Neural progenitor cell (in vitro differentiated cells): ENCODE data around the gene ZNF488. TPM values are rescaled to one million over a fixed set of nuclear protein-coding genes. Genes with fewer than 3 reads are reported as not detected.

Experiments
- DNase-seq: peaks from one replicate; pipeline ENCODE4 v3.0.0-alpha.2; 2016; ENCODE audit warnings: low spot score
- H2AFZ ChIP-seq: fragments of 200-600 bp; sonication (generic); replicated peaks from 2 replicates; pipeline ENCODE4 v1.6.1; 2016; ENCODE audit warnings: antibody characterized with exemption
- H3F3A ChIP-seq: fragments of 200-600 bp; sonication (generic); 2 replicates; pipeline ENCODE4 v1.6.1; 2016; ENCODE audit warnings: antibody characterized with exemption, low read depth
- H3K27ac ChIP-seq: fragments of 200-600 bp; sonication (generic); 2 replicates; pipeline ENCODE4 v1.5.1; 2016; ENCODE audit warnings: mild to moderate bottlenecking
- H3K27me3 ChIP-seq: fragments of 200-600 bp; sonication (generic); 2 replicates; pipeline ENCODE4 v1.6.1; 2016; ENCODE audit warnings: mild to moderate bottlenecking, moderate library complexity
- H3K36me3 ChIP-seq: fragments of 200-600 bp; sonication (generic); 2 replicates; pipeline ENCODE4 v1.5.1; 2016
- H3K4me1 ChIP-seq: fragments of 200-600 bp; sonication (generic); 2 replicates; pipeline ENCODE4 v1.6.1; 2016; ENCODE audit warnings: mixed run types
- H3K4me2 ChIP-seq: fragments of 200-600 bp; sonication (generic); 2 replicates; pipeline ENCODE4 v1.6.1; 2016
- H3K4me3 ChIP-seq: fragments of 200-600 bp; sonication (generic); 2 replicates; pipeline ENCODE4 v1.5.1; 2016
- H3K79me2 ChIP-seq: fragments of 200-600 bp; sonication (generic); 2 replicates; pipeline ENCODE4 v1.6.1; 2016; ENCODE audit warnings: low read depth
- H3K9ac ChIP-seq: fragments of 200-600 bp; sonication (generic); 2 replicates; pipeline ENCODE4 v1.6.1; 2016
- H3K9me3 ChIP-seq: fragments of 200-600 bp; sonication (generic); 2 replicates; pipeline ENCODE4 v1.5.1; 2016; ENCODE audit warnings: low read depth
- H4K20me1 ChIP-seq: fragments of 200-600 bp; sonication (generic); 2 replicates; pipeline ENCODE4 v1.6.1; 2016; ENCODE audit warnings: low read depth
- H3K27ac Mint-ChIP-seq: 3 replicates; pipeline ENCODE4 v1.8.0; 2021; ENCODE audit warnings: mixed read lengths
- H3K27me3 Mint-ChIP-seq: 2 replicates; pipeline ENCODE4 v1.8.0; 2022; ENCODE audit warnings: low read depth, mild to moderate bottlenecking, inconsistent platforms, moderate library complexity, mixed read lengths; ENCODE audit not compliant: insufficient read depth
- H3K36me3 Mint-ChIP-seq: 3 replicates; pipeline ENCODE4 v1.8.0; 2021; ENCODE audit warnings: mixed read lengths
- H3K4me1 Mint-ChIP-seq: 3 replicates; pipeline ENCODE4 v1.8.0; 2021; ENCODE audit warnings: mixed read lengths
- H3K4me3 Mint-ChIP-seq: 3 replicates; pipeline ENCODE4 v1.8.0; 2021; ENCODE audit warnings: mild to moderate bottlenecking, moderate library complexity, mixed read lengths
- H3K9me3 Mint-ChIP-seq: 3 replicates; pipeline ENCODE4 v1.8.0; 2020; ENCODE audit warnings: mixed read lengths
- EZH2 ChIP-seq: fragments of 200-600 bp; sonication (generic); IDR thresholded peaks from 2 replicates; pipeline ENCODE4 v1.6.1; 2017; ENCODE audit warnings: antibody characterized with exemption, mild to moderate bottlenecking, moderate library complexity
- EZH2phosphoT487 ChIP-seq: fragments of 200-600 bp; sonication (generic); IDR thresholded peaks from 2 replicates; pipeline ENCODE4 v1.6.1; 2017; ENCODE audit warnings: antibody characterized with exemption
- total RNA-seq: library from RNA; depleted of rRNA; stranded (reverse); fragments of >200 nt; gene quantifications from 2 replicates; pipeline ENCODE4 v1.2.3, GENCODE V29; 2015; ENCODE audit warnings: low replicate concordance
- TF ChIP-seq, protein P1 (sequence below): fragments of 200-600 bp; sonication (generic); IDR thresholded peaks from 2 replicates; pipeline ENCODE4 v1.5.1; 2017; ENCODE audit warnings: antibody characterized with exemption, mild to moderate bottlenecking

ZNF488 gene
- total RNA-seq, 1 donor from 2014 or later: not detected

- no peak overlapping the region for H3K27ac Mint-ChIP-seq
- no peaks in the 10 kb centered on the region for H3K9me3 ChIP-seq
- no peak overlapping the region for H3K4me3 Mint-ChIP-seq
- no peaks in the 10 kb centered on the region for H4K20me1 ChIP-seq
- no peaks in the 10 kb centered on the region for H3K79me2 ChIP-seq
- no peak overlapping the region for H2AFZ ChIP-seq
- H3K27me3 ChIP-seq: no peaks in the 10 kb centered on the region
- no peaks in the 10 kb centered on the region for H3K4me1 ChIP-seq
- peaks cover 4% of the 10 kb centered on the region for H3K27me3 Mint-ChIP-seq
- DNase-seq: no peak
- no peak overlapping the region for H3K27ac ChIP-seq
- H3K36me3 Mint-ChIP-seq: no peaks in the 10 kb centered on the region
- no peak overlapping the region for H3K4me3 ChIP-seq
- no peak overlapping the region for H3K4me2 ChIP-seq
- no peak overlapping the region for H3K9ac ChIP-seq
- H3K36me3 ChIP-seq: no peaks in the 10 kb centered on the region
- no peaks in the 10 kb centered on the region for H3F3A ChIP-seq
- peaks cover 12% of the 10 kb centered on the region for H3K4me1 Mint-ChIP-seq
- TF ChIP-seq EZH2phosphoT487 (no peak), EZH2 (no peak)
- TF ChIP-seq, protein P1, sequence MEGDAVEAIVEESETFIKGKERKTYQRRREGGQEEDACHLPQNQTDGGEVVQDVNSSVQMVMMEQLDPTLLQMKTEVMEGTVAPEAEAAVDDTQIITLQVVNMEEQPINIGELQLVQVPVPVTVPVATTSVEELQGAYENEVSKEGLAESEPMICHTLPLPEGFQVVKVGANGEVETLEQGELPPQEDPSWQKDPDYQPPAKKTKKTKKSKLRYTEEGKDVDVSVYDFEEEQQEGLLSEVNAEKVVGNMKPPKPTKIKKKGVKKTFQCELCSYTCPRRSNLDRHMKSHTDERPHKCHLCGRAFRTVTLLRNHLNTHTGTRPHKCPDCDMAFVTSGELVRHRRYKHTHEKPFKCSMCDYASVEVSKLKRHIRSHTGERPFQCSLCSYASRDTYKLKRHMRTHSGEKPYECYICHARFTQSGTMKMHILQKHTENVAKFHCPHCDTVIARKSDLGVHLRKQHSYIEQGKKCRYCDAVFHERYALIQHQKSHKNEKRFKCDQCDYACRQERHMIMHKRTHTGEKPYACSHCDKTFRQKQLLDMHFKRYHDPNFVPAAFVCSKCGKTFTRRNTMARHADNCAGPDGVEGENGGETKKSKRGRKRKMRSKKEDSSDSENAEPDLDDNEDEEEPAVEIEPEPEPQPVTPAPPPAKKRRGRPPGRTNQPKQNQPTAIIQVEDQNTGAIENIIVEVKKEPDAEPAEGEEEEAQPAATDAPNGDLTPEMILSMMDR: no peak
- H3K9me3 Mint-ChIP-seq: no peaks in the 10 kb centered on the region
Observed at GRCh38 chr10:47410862-47411261, 26.8 kb upstream of the ZNF488 start.

DNA sequence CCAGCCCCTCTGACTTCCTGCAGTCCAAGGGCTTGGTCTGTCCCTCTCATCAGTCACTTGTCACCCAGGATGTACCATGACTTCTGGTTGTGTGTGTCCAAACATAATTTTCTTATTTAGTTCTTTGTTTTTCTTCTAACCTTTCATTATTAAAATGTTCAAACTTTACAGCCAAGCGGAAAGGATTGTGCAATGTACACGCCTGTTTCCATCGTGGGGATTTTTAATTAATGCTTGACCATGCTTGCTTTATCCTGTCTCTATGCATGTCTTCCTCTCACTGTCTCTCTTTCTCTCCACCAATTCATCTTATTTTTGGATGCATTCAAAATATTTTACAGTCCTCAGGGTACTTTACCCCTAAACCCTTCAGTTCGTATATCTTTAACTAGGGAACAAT, 26.2 kb upstream of the ZNF488 start:
- no peak overlapping the region for H3K4me3 Mint-ChIP-seq
- no peak overlapping the region for H3K4me2 ChIP-seq
- no peaks in the 10 kb centered on the region for H3K9me3 Mint-ChIP-seq
- H3K9me3 ChIP-seq: no peaks in the 10 kb centered on the region
- no peak overlapping the region for H3K9ac ChIP-seq
- H3K36me3 Mint-ChIP-seq: no peaks in the 10 kb centered on the region
- H3K79me2 ChIP-seq: no peaks in the 10 kb centered on the region
- H3K36me3 ChIP-seq: no peaks in the 10 kb centered on the region
- H3K27me3 ChIP-seq: no peaks in the 10 kb centered on the region
- no peak overlapping the region for H3K27ac ChIP-seq
- TF ChIP-seq EZH2phosphoT487 (no peak), EZH2 (no peak)
- TF ChIP-seq, protein P1: no peak
- H4K20me1 ChIP-seq: no peaks in the 10 kb centered on the region
- no peaks in the 10 kb centered on the region for H3K4me1 ChIP-seq
- no peak overlapping the region for H2AFZ ChIP-seq
- H3K4me3 ChIP-seq: no peak overlapping the region
- no peak for DNase-seq
- peaks cover 4% of the 10 kb centered on the region for H3K27me3 Mint-ChIP-seq
- H3K4me1 Mint-ChIP-seq: peaks cover 12% of the 10 kb centered on the region
- no peak overlapping the region for H3K27ac Mint-ChIP-seq
- no peaks in the 10 kb centered on the region for H3F3A ChIP-seq

DNA sequence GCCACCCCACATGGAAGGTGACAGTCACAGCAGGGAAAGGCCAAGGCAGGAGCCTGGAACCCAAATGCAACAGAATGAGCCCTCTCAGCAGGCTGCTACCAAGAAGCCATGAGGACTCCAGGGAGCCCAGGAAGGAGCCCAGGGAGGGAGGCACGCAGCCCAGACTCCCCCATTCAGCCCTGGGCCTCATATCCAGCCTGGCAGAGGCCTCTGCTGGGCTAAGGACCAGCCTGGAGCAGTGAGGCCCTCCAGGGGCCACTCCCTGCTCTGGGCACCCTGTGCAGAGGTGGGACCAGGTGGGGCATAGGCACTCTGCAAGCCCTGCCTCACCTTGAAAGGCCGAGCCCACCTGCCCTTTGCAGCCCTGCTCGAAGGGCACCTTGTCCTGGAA, 25.8 kb upstream of the ZNF488 start:
- H3K27me3 ChIP-seq: no peaks in the 10 kb centered on the region
- H3K27ac Mint-ChIP-seq: no peak overlapping the region
- TF ChIP-seq, protein P1: no peak
- TF ChIP-seq EZH2: no peak
- no peak for TF ChIP-seq EZH2phosphoT487
- peaks cover 12% of the 10 kb centered on the region for H3K4me1 Mint-ChIP-seq
- no peaks in the 10 kb centered on the region for H3K9me3 Mint-ChIP-seq
- DNase-seq: no peak
- no peaks in the 10 kb centered on the region for H3K36me3 ChIP-seq
- no peak overlapping the region for H3K4me3 Mint-ChIP-seq
- peaks cover 4% of the 10 kb centered on the region for H3K27me3 Mint-ChIP-seq
- no peak overlapping the region for H3K4me3 ChIP-seq
- H3K9ac ChIP-seq: no peak overlapping the region
- H3K27ac ChIP-seq: no peak overlapping the region
- no peaks in the 10 kb centered on the region for H3K36me3 Mint-ChIP-seq
- no peak overlapping the region for H2AFZ ChIP-seq
- no peaks in the 10 kb centered on the region for H3K9me3 ChIP-seq
- H3K79me2 ChIP-seq: no peaks in the 10 kb centered on the region
- no peaks in the 10 kb centered on the region for H3F3A ChIP-seq
- no peaks in the 10 kb centered on the region for H4K20me1 ChIP-seq
- no peak overlapping the region for H3K4me2 ChIP-seq
- no peaks in the 10 kb centered on the region for H3K4me1 ChIP-seq
